H1 (cell line): ENCODE results near the gene ZFAND2B. TPM values are rescaled to one million over a fixed set of nuclear protein-coding genes. Genes with fewer than 3 reads are reported as not detected.
A peak's percentile ranks its signal among the peaks of the same experiment; 100 is the strongest.

Experiments
- CTCF ChIA-PET: fragments of 300-600 bp; sonication (Branson Sonifier 250); formaldehyde crosslinking; loops from one replicate; lab custom pipeline; 2021; ENCODE audit not compliant: partially characterized antibody; lab: Charles Lee
- POLR2A ChIA-PET: fragments of 300-600 bp; sonication (Branson Sonifier 250); formaldehyde crosslinking; loops from one replicate; lab custom pipeline; 2021; ENCODE audit warnings: inconsistent platforms; ENCODE audit not compliant: partially characterized antibody; lab: Charles Lee
- DNase-seq, 2 experiments: peaks; one replicate each; pipeline versions ENCODE4 v3.0.0 to v3.0.0-alpha.2; 2010 to 2022; ENCODE audit warnings: low spot score in 2 of 2, low read depth in 1 of 2, mixed read lengths in 1 of 2
- FAIRE-seq: peaks from 2 replicates; lab custom pipeline; 2011; peaks lifted over from hg19 to GRCh38; lab: Jason Lieb, UNC
- H2AFZ ChIP-seq: 2 replicates; pipeline ENCODE4 v1.8.1; 2012; ENCODE audit warnings: low read length, inconsistent platforms
- H2AK5ac ChIP-seq: 2 replicates; pipeline ENCODE4 v1.6.1; 2013; ENCODE audit warnings: low read depth, low read length
- H2BK120ac ChIP-seq: replicated peaks from 2 replicates; pipeline ENCODE3; 2013; ENCODE audit warnings: low read depth, low read length, inconsistent platforms
- H2BK12ac ChIP-seq: 2 replicates; pipeline ENCODE4 v1.6.1; 2013; ENCODE audit warnings: low read depth, low read length
- H2BK15ac ChIP-seq: 2 replicates; pipeline ENCODE4 v1.6.1; 2013; ENCODE audit warnings: low read length
- H2BK20ac ChIP-seq: 2 replicates; pipeline ENCODE4 v1.6.1; 2013; ENCODE audit warnings: low read length
- H2BK5ac ChIP-seq: 2 replicates; pipeline ENCODE4 v1.6.1; 2013; ENCODE audit warnings: low read depth, low read length
- H3K14ac ChIP-seq: 2 replicates; pipeline ENCODE4 v1.6.1; 2013; ENCODE audit warnings: inconsistent platforms; ENCODE audit not compliant: insufficient read length
- H3K18ac ChIP-seq: 2 replicates; pipeline ENCODE4 v1.6.1; 2013; ENCODE audit warnings: low read length; ENCODE audit errors: extremely low read depth
- H3K23ac ChIP-seq: 2 replicates; pipeline ENCODE4 v1.6.1; 2013; ENCODE audit warnings: inconsistent platforms; ENCODE audit not compliant: insufficient read length
- H3K23me2 ChIP-seq: 2 replicates; pipeline ENCODE4 v1.6.1; 2013; ENCODE audit warnings: low read depth, low read length
- H3K27ac ChIP-seq: 2 replicates; pipeline ENCODE4 v1.6.1; 2011; ENCODE audit warnings: low read depth, low read length, inconsistent platforms
- H3K27me3 ChIP-seq, 4 experiments: replicated peaks in 1 of 4; 1 replicate in 1 of 4; 2 replicates in 3 of 4; pipeline versions ENCODE4 v1.6.1 to v1.8.1; 2011 to 2013; ENCODE audit warnings: low read length in 3 of 4, mild to moderate bottlenecking in 3 of 4, inconsistent platforms in 2 of 4, mixed read lengths in 2 of 4, moderate library complexity in 1 of 4; ENCODE audit not compliant: control insufficient read depth in 3 of 4, insufficient read depth in 3 of 4; ENCODE audit errors: extremely low read depth in 1 of 4
- H3K36me3 ChIP-seq, 4 experiments: 2 replicates each; pipeline versions ENCODE4 v1.6.1 to v1.8.1; 2011 to 2013; ENCODE audit warnings: mild to moderate bottlenecking in 4 of 4, low read length in 3 of 4, moderate library complexity in 2 of 4, control low read depth in 1 of 4, inconsistent platforms in 1 of 4; ENCODE audit not compliant: insufficient read depth in 4 of 4, control insufficient read depth in 2 of 4
- H3K4ac ChIP-seq: replicated peaks from 2 replicates; pipeline ENCODE3; 2013; ENCODE audit warnings: low read length, low read depth, mixed read lengths, inconsistent platforms; ENCODE audit not compliant: insufficient read length
- H3K4me1 ChIP-seq, 4 experiments: replicated peaks in 1 of 4; 1 replicate in 1 of 4; 2 replicates in 3 of 4; pipeline versions ENCODE4 v1.6.1 to v1.8.1; 2011 to 2013; ENCODE audit warnings: low read length in 3 of 4, inconsistent platforms in 2 of 4, mixed read lengths in 1 of 4; ENCODE audit not compliant: insufficient read depth in 4 of 4, control insufficient read depth in 3 of 4
- H3K4me2 ChIP-seq, 2 experiments: 2 replicates each; pipeline versions ENCODE4 v1.6.1 to v1.8.1; 2011 to 2013; ENCODE audit warnings: low read depth in 2 of 2, low read length in 2 of 2, control low read depth in 1 of 2, inconsistent platforms in 1 of 2, mild to moderate bottlenecking in 1 of 2; ENCODE audit not compliant: insufficient read depth in 1 of 2
- H3K4me3 ChIP-seq, 4 experiments: fragments of 200-600, 300-600 bp in 1 of 4; sonication (generic), shearing (Covaris generic), sonication (Bioruptor Twin) in 1 of 4; 2 replicates each; pipeline versions ENCODE4 v1.5.1 to v1.8.1; 2011 to 2016; ENCODE audit warnings: low read length in 4 of 4, low read depth in 3 of 4, control low read depth in 2 of 4, inconsistent platforms in 2 of 4, mild to moderate bottlenecking in 2 of 4, mixed read lengths in 1 of 4, moderate library complexity in 1 of 4; ENCODE audit not compliant: insufficient read depth in 2 of 4; ENCODE audit errors: extremely low read depth in 1 of 4
- H3K56ac ChIP-seq: replicated peaks from 2 replicates; pipeline ENCODE3; 2013; ENCODE audit warnings: low read depth, mild to moderate bottlenecking, mixed read lengths, low read length, inconsistent platforms; ENCODE audit not compliant: insufficient read length
- H3K79me1 ChIP-seq: 2 replicates; pipeline ENCODE4 v1.6.1; 2013; ENCODE audit warnings: low read depth, low read length, control low read depth
- H3K79me2 ChIP-seq, 2 experiments: 2 replicates each; pipeline versions ENCODE4 v1.6.1 to v1.8.1; 2012 to 2013; ENCODE audit warnings: low read length in 2 of 2, mild to moderate bottlenecking in 2 of 2, inconsistent platforms in 1 of 2; ENCODE audit not compliant: insufficient read depth in 2 of 2, control insufficient read depth in 1 of 2
- H3K9ac ChIP-seq, 4 experiments: replicated peaks in 1 of 4; 1 replicate in 1 of 4; 2 replicates in 3 of 4; pipeline versions ENCODE4 v1.6.1 to v1.8.1; 2011 to 2013; ENCODE audit warnings: low read depth in 3 of 4, low read length in 3 of 4, control low read depth in 2 of 4, mild to moderate bottlenecking in 2 of 4, moderate library complexity in 2 of 4, inconsistent platforms in 1 of 4; ENCODE audit errors: extremely low read depth in 1 of 4
- H3K9me3 ChIP-seq, 2 experiments: 2 replicates each; pipeline versions ENCODE4 v1.6.1 to v1.8.1; 2012 to 2013; ENCODE audit warnings: mild to moderate bottlenecking in 2 of 2, moderate library complexity in 2 of 2, control low read depth in 1 of 2, inconsistent platforms in 1 of 2, low read depth in 1 of 2, low read length in 1 of 2, mixed read lengths in 1 of 2; ENCODE audit not compliant: insufficient read depth in 2 of 2
- H4K20me1 ChIP-seq, 2 experiments: replicated peaks in 1 of 2; 2 replicates each; pipeline versions ENCODE3 to v1.8.1; 2011 to 2013; ENCODE audit warnings: inconsistent platforms in 2 of 2, low read length in 2 of 2, mild to moderate bottlenecking in 1 of 2; ENCODE audit not compliant: insufficient read depth in 2 of 2, control insufficient read depth in 1 of 2
- H4K5ac ChIP-seq: 2 replicates; pipeline ENCODE4 v1.6.1; 2013; ENCODE audit warnings: low read length, low read depth, mixed read lengths, inconsistent platforms; ENCODE audit not compliant: insufficient read length
- H4K8ac ChIP-seq: 2 replicates; pipeline ENCODE4 v1.8.0; 2013; ENCODE audit warnings: mild to moderate bottlenecking, moderate library complexity, low read length, inconsistent platforms; ENCODE audit not compliant: insufficient read depth; ENCODE audit errors: extremely low read depth
- H4K91ac ChIP-seq: replicated peaks from 2 replicates; pipeline ENCODE3; 2013; ENCODE audit warnings: low read length, mixed read lengths, inconsistent platforms; ENCODE audit not compliant: insufficient read length
- CTBP2 ChIP-seq: IDR thresholded peaks from 2 replicates; pipeline ENCODE4 v1.7.0; 2011; ENCODE audit warnings: borderline replicate concordance, mild to moderate bottlenecking, moderate library complexity, mixed read lengths, low read length; ENCODE audit not compliant: insufficient read depth, insufficient read length
- HDAC6 ChIP-seq: IDR thresholded peaks from one replicate; pipeline ENCODE4 v1.7.1; 2012; ENCODE audit warnings: low read depth, mild to moderate bottlenecking, inconsistent platforms, low read length, moderate library complexity
- WGBS, 2 experiments: shearing (Covaris generic) in 1 of 2; methylation state at CpG; one replicate each; pipeline versions ENCODE4 v1.1.6 to v1.1.7; 2013 to 2015; ENCODE audit warnings: low lambda C conversion rate in 2 of 2, mixed read lengths in 2 of 2, inconsistent platforms in 1 of 2, low coverage in 1 of 2, missing lambda C conversion rate in 1 of 2; ENCODE audit not compliant: insufficient replicate concordance in 2 of 2, insufficient coverage in 1 of 2, insufficient read length in 1 of 2; ENCODE audit errors: extremely low coverage in 1 of 2, missing lambda C conversion rate in 1 of 2; 5-methylcytosine and 5-hydroxymethylcytosine counted together
- polyA plus RNA-seq, 7 experiments: library from polyadenylated mRNA; depleted of rRNA in 3 of 7; stranded (reverse) in 5 of 7; unstranded in 2 of 7; fragments of >200 nt in 5 of 7; fragments of 200-250 nt in 2 of 7; gene quantifications; 1 replicate in 5 of 7; 2 replicates in 1 of 7; 4 replicates in 1 of 7; pipeline versions ENCODE4 v1.2.1 to v1.2.3, GENCODE V29; 2011 to 2013; ENCODE audit warnings: missing spikeins in 2 of 7, mixed read lengths in 2 of 7
- total RNA-seq: library from RNA; stranded (reverse); fragmentation: NEBNext Ultra II Directional; extraction: Animal tissue kit (Norgen Biotek cat#: 25700); gene quantifications from 2 replicates; pipeline ENCODE4 v1.2.1, GENCODE V29; 2021
- TF ChIP-seq, protein P1 (sequence below): IDR thresholded peaks from 2 replicates; pipeline ENCODE4 v1.6.1; 2012; ENCODE audit warnings: inconsistent platforms

Gene ZFAND2B
- total and polyA plus RNA-seq, 2 of the 8 experiments (the other 6 are each of a cell fraction or from before 2014, with no cell fraction given), result 16.0 to 17.9 TPM

DNA sequence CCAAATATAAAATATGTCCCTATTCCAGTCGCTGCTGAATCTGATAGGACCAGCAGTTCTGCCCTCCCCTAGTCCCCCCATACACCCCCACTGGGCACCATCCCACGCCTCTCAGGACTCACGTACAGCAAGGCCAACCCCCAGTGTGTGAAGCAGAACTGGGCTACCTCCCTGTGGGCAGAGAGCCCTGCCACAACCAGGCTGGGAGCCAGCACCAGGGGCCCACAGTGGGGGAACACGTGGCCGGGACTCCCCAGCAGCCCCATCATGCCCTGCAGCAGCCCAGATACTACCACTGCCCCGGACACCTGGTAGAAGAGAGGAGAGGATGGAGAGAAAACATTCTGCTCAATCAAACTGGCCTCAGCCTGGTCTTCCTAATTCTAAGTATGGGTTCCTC is 38.1 kb upstream of the ZFAND2B start:
- H2BK12ac ChIP-seq, result no peak overlapping the region
- H3K36me3 ChIP-seq, result peaks cover 0 to 2% (median 0%) of the 10 kb centered on the region in 4 experiments; a peak in 2 of 8 replicates
- H2BK120ac ChIP-seq, result no peak overlapping the region
- DNase-seq, result no peak
- H3K18ac ChIP-seq, result no peak overlapping the region
- peak overlapping the region; percentile 46; the same call in 1 of the 2 replicates for H4K8ac ChIP-seq
- H3K4me2 ChIP-seq, result no peak overlapping the region
- H3K4ac ChIP-seq, result no peak overlapping the region
- no peak for FAIRE-seq
- no peak overlapping the region for H3K56ac ChIP-seq
- H3K79me2 ChIP-seq, result no peaks in the 10 kb centered on the region
- no peak overlapping the region for H4K5ac ChIP-seq
- H3K79me1 ChIP-seq, result no peaks in the 10 kb centered on the region; the same call in 1 of the 2 replicates
- no peak overlapping the region for H2BK20ac ChIP-seq
- H4K91ac ChIP-seq, result no peak overlapping the region
- H3K4me3 ChIP-seq, result no peak overlapping the region
- no peak for TF ChIP-seq HDAC6
- TF ChIP-seq, protein P1, sequence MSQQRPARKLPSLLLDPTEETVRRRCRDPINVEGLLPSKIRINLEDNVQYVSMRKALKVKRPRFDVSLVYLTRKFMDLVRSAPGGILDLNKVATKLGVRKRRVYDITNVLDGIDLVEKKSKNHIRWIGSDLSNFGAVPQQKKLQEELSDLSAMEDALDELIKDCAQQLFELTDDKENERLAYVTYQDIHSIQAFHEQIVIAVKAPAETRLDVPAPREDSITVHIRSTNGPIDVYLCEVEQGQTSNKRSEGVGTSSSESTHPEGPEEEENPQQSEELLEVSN, result no peak
- no peak for TF ChIP-seq CTBP2
- H3K4me1 ChIP-seq, result no peaks in the 10 kb centered on the region
- H3K27ac ChIP-seq, result no peak overlapping the region
- H2BK15ac ChIP-seq, result no peak overlapping the region
- CTCF ChIA-PET, result interaction anchor here (0.8 to 1.8 kb wide), 3 partner anchors 9 to 131 kb away, joined by 3 to 4 read pairs (median 4); no protein-coding TSS in a partner anchor
- H3K9ac ChIP-seq, result no peak overlapping the region
- no peaks in the 10 kb centered on the region for H3K23me2 ChIP-seq
- H4K20me1 ChIP-seq, result peaks cover 0 to 4% of the 10 kb centered on the region in 2 experiments
- H2AFZ ChIP-seq, result no peak overlapping the region
- no peaks in the 10 kb centered on the region; a peak in 1 of 7 replicates for H3K27me3 ChIP-seq
- no peaks in the 10 kb centered on the region for H3K9me3 ChIP-seq
- no peak overlapping the region for H2BK5ac ChIP-seq
- POLR2A ChIA-PET, result no interaction called here
- no peak overlapping the region for H2AK5ac ChIP-seq
- H3K23ac ChIP-seq, result no peak overlapping the region
- WGBS, 2 experiments, result 86% methylated on average over 6 of the region's 6 CpGs; no CpG with 5 or more reads in 1 of the 2 experiments
- no peak overlapping the region for H3K14ac ChIP-seq
